HepG2 (cell line): ENCODE results near the gene RILP. TPM values are rescaled to one million over a fixed set of nuclear protein-coding genes. Genes with fewer than 3 reads are reported as not detected.

Source experiments
- GFI1 ChIP-seq: sonication (generic); formaldehyde crosslinking; IDR thresholded peaks from 2 replicates; pipeline ENCODE4 v1.5.0; 2020; ENCODE audit warnings: missing genetic modification reagents, mild to moderate bottlenecking, borderline replicate concordance
- HHEX ChIP-seq: IDR thresholded peaks from 2 replicates; pipeline ENCODE4 v1.6.1; 2016; ENCODE audit warnings: control low read depth
- MZF1 ChIP-seq: sonication (generic); formaldehyde crosslinking; IDR thresholded peaks from 2 replicates; pipeline ENCODE4 v1.8.1; 2023; ENCODE audit warnings: mild to moderate bottlenecking, missing genetic modification reagents, borderline replicate concordance
- TSC22D2 ChIP-seq: sonication (generic); formaldehyde crosslinking; IDR thresholded peaks from 2 replicates; pipeline ENCODE4 v1.5.1; 2020; ENCODE audit warnings: missing genetic modification reagents, mild to moderate bottlenecking, borderline replicate concordance
- U2AF1 ChIP-seq: fragments of 200-400 bp; formaldehyde crosslinking; optimal IDR thresholded peaks from 2 replicates; pipeline ENCODE3; 2017; ENCODE audit warnings: mild to moderate bottlenecking, low read depth, low read length
- ZNF17 ChIP-seq: sonication (generic); formaldehyde crosslinking; IDR thresholded peaks from 2 replicates; pipeline ENCODE4 v1.5.0; 2020; ENCODE audit warnings: mild to moderate bottlenecking, missing genetic modification reagents
- ZNF24 ChIP-seq: fragments of 450-650 bp; IDR thresholded peaks from 2 replicates; pipeline ENCODE4 v1.6.1; 2017; ENCODE audit warnings: antibody characterized with exemption, mild to moderate bottlenecking
- ZNF256 ChIP-seq: sonication (generic); formaldehyde crosslinking; conservative IDR thresholded peaks from 2 replicates; pipeline ENCODE4 v1.4.0; 2020; ENCODE audit warnings: missing genetic modification reagents
- ZNF530 ChIP-seq: sonication (generic); formaldehyde crosslinking; IDR thresholded peaks from 2 replicates; pipeline ENCODE4 v1.5.0; 2020; ENCODE audit warnings: low read depth, mild to moderate bottlenecking, missing genetic modification reagents
- ZNF569 ChIP-seq: sonication (generic); formaldehyde crosslinking; IDR thresholded peaks from 2 replicates; pipeline ENCODE4 v1.5.0; 2020; ENCODE audit warnings: mild to moderate bottlenecking, missing genetic modification reagents, moderate library complexity, borderline replicate concordance
- ZNF614 ChIP-seq: IDR thresholded peaks from 2 replicates; pipeline ENCODE4 v1.6.1; 2018; ENCODE audit warnings: missing biosample characterization, missing genetic modification reagents, inconsistent platforms, borderline replicate concordance
- ZNF615 ChIP-seq: sonication (generic); formaldehyde crosslinking; IDR thresholded peaks from 2 replicates; pipeline ENCODE4 v1.5.0; 2020; ENCODE audit warnings: mild to moderate bottlenecking, missing genetic modification reagents, borderline replicate concordance
- polyA plus RNA-seq, 8 experiments: library from polyadenylated mRNA; depleted of rRNA in 3 of 8; stranded (reverse) in 7 of 8; unstranded in 1 of 8; fragments of >200 nt; fragmentation: Illumina TruSeq in 4 of 8; extraction: Trizol in 4 of 8; gene quantifications; 2 replicates each; pipeline versions ENCODE4 v1.2.1 to v1.2.3, GENCODE V29; 2011 to 2016; ENCODE audit warnings: low read depth in 4 of 8, missing spikeins in 1 of 8, mixed read lengths in 1 of 8; ENCODE audit not compliant: insufficient read depth in 1 of 8
- total RNA-seq, 5 experiments: library from RNA; depleted of rRNA; stranded (reverse); fragments of >200 nt; fragmentation: Illumina TruSeq; extraction: Trizol; gene quantifications; 2 replicates each; pipeline ENCODE4 v1.2.3, GENCODE V29; 2016; ENCODE audit warnings: low read depth in 1 of 5
- TF ChIP-seq, protein P1 (sequence below): sonication (generic); IDR thresholded peaks from 2 replicates; pipeline ENCODE4 v1.6.1; 2016; ENCODE audit warnings: low read depth, borderline replicate concordance
- TF ChIP-seq, protein P2 (sequence below): sonication (generic); formaldehyde crosslinking; IDR thresholded peaks from 2 replicates; pipeline ENCODE4 v1.5.1; 2020; ENCODE audit warnings: missing genetic modification reagents, mild to moderate bottlenecking, borderline replicate concordance
- TF ChIP-seq, protein P3 (sequence below), 2 experiments: sonication (generic) in 1 of 2; formaldehyde crosslinking in 1 of 2; IDR thresholded peaks; 2 replicates each; pipeline versions ENCODE4 v1.5.1 to v1.6.1; 2011 to 2020; ENCODE audit warnings: borderline replicate concordance in 1 of 2, low read depth in 1 of 2, low read length in 1 of 2, mild to moderate bottlenecking in 1 of 2, missing genetic modification reagents in 1 of 2, moderate library complexity in 1 of 2
- TF ChIP-seq, protein P4 (sequence below): IDR thresholded peaks from 2 replicates; pipeline ENCODE4 v1.4.0; 2020; ENCODE audit warnings: mild to moderate bottlenecking, missing genetic modification reagents
- TF ChIP-seq, protein P5 (sequence below): sonication (generic); formaldehyde crosslinking; conservative IDR thresholded peaks from 2 replicates; pipeline ENCODE4 v1.5.0; 2020; ENCODE audit warnings: missing genetic modification reagents
- TF ChIP-seq, protein P6 (sequence below): IDR thresholded peaks from 2 replicates; pipeline ENCODE4 v1.6.1; 2016; ENCODE audit warnings: missing genetic modification reagents, missing compliant biosample characterization

Gene RILP
- total and polyA plus RNA-seq, 2 of the 13 experiments (the other 11 are each of a cell fraction or from before 2014, with no cell fraction given) = 6.6 to 8.1 TPM

DNA sequence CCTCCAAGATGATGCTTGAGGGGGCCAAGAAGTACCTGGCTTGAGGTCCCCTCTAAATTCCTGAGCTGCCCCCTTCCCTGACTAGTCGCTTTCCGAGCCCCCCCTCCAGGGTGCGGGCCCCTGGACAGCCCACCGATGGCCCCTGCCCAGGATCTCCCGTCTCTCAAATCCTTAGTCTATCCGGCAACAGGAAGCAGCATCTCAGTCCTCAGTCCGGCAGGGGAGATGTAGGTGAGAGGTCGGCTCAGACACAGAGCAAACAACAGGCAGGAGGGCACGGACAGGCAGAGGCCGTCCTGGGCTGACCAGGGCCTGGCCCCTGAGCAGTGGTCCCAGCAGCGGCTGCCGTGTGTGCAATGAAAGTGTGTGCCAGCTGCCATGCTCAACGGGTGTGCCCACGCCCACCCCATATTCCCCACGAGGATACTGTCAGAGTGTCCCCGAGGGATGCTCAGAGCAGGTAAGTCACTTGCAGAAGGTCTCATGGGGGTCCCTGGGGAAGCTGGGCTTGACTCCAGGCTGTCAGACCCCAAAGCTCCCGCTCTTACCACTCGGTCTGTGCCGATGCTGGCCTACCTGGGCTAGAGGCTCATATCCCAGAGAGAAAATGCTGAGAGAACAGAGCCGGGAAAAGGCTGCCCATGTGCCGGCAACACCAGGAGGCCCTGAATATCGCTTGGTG is 28.3 kb downstream of the RILP start (continued):
- TF ChIP-seq, protein P1, sequence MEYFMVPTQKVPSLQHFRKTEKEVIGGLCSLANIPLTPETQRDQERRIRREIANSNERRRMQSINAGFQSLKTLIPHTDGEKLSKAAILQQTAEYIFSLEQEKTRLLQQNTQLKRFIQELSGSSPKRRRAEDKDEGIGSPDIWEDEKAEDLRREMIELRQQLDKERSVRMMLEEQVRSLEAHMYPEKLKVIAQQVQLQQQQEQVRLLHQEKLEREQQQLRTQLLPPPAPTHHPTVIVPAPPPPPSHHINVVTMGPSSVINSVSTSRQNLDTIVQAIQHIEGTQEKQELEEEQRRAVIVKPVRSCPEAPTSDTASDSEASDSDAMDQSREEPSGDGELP = no peak
- TF ChIP-seq ZNF530 (CRISPR knock-in tag) (no peak), ZNF24 (no peak), ZNF614 (CRISPR knock-in tag) (no peak), ZNF256 (CRISPR knock-in tag) (no peak), TSC22D2 (CRISPR knock-in tag) (no peak), ZNF569 (CRISPR knock-in tag) (no peak), GFI1 (CRISPR knock-in tag) (no peak), HHEX (CRISPR knock-in tag) (no peak), ZNF17 (CRISPR knock-in tag) (no peak), MZF1 (no peak), ZNF615 (CRISPR knock-in tag) (no peak), U2AF1 (no peak)
- TF ChIP-seq, protein P2, sequence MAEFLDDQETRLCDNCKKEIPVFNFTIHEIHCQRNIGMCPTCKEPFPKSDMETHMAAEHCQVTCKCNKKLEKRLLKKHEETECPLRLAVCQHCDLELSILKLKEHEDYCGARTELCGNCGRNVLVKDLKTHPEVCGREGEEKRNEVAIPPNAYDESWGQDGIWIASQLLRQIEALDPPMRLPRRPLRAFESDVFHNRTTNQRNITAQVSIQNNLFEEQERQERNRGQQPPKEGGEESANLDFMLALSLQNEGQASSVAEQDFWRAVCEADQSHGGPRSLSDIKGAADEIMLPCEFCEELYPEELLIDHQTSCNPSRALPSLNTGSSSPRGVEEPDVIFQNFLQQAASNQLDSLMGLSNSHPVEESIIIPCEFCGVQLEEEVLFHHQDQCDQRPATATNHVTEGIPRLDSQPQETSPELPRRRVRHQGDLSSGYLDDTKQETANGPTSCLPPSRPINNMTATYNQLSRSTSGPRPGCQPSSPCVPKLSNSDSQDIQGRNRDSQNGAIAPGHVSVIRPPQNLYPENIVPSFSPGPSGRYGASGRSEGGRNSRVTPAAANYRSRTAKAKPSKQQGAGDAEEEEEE (CRISPR knock-in tag) = no peak
- TF ChIP-seq, protein P3, sequence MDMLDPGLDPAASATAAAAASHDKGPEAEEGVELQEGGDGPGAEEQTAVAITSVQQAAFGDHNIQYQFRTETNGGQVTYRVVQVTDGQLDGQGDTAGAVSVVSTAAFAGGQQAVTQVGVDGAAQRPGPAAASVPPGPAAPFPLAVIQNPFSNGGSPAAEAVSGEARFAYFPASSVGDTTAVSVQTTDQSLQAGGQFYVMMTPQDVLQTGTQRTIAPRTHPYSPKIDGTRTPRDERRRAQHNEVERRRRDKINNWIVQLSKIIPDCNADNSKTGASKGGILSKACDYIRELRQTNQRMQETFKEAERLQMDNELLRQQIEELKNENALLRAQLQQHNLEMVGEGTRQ (IDR thresholded peaks at IDR 0.05; ENCODE audit: low read depth, low read length) = no peak
- TF ChIP-seq, protein P3 (CRISPR knock-in tag; IDR thresholded peaks at IDR 0.05; ENCODE audit: borderline replicate concordance) = no peak
- TF ChIP-seq, protein P4, sequence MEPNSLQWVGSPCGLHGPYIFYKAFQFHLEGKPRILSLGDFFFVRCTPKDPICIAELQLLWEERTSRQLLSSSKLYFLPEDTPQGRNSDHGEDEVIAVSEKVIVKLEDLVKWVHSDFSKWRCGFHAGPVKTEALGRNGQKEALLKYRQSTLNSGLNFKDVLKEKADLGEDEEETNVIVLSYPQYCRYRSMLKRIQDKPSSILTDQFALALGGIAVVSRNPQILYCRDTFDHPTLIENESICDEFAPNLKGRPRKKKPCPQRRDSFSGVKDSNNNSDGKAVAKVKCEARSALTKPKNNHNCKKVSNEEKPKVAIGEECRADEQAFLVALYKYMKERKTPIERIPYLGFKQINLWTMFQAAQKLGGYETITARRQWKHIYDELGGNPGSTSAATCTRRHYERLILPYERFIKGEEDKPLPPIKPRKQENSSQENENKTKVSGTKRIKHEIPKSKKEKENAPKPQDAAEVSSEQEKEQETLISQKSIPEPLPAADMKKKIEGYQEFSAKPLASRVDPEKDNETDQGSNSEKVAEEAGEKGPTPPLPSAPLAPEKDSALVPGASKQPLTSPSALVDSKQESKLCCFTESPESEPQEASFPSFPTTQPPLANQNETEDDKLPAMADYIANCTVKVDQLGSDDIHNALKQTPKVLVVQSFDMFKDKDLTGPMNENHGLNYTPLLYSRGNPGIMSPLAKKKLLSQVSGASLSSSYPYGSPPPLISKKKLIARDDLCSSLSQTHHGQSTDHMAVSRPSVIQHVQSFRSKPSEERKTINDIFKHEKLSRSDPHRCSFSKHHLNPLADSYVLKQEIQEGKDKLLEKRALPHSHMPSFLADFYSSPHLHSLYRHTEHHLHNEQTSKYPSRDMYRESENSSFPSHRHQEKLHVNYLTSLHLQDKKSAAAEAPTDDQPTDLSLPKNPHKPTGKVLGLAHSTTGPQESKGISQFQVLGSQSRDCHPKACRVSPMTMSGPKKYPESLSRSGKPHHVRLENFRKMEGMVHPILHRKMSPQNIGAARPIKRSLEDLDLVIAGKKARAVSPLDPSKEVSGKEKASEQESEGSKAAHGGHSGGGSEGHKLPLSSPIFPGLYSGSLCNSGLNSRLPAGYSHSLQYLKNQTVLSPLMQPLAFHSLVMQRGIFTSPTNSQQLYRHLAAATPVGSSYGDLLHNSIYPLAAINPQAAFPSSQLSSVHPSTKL (CRISPR knock-in tag) = peak; percentile 15; the same call in 1 of the 2 replicates
- TF ChIP-seq, protein P5, sequence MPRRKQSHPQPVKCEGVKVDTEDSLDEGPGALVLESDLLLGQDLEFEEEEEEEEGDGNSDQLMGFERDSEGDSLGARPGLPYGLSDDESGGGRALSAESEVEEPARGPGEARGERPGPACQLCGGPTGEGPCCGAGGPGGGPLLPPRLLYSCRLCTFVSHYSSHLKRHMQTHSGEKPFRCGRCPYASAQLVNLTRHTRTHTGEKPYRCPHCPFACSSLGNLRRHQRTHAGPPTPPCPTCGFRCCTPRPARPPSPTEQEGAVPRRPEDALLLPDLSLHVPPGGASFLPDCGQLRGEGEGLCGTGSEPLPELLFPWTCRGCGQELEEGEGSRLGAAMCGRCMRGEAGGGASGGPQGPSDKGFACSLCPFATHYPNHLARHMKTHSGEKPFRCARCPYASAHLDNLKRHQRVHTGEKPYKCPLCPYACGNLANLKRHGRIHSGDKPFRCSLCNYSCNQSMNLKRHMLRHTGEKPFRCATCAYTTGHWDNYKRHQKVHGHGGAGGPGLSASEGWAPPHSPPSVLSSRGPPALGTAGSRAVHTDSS (CRISPR knock-in tag) = no peak
- TF ChIP-seq, protein P6, sequence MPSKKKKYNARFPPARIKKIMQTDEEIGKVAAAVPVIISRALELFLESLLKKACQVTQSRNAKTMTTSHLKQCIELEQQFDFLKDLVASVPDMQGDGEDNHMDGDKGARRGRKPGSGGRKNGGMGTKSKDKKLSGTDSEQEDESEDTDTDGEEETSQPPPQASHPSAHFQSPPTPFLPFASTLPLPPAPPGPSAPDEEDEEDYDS (CRISPR knock-in tag) = 0 out of 2 replicates have a peak, but pooled peaks have one; percentile 15
